GM19239 (cell line): Measurements from ENCODE around the gene VPS13D.

ENCODE experiments used
- DNase-seq: peaks from one replicate; pipeline ENCODE4 v3.0.0; 2011; ENCODE audit warnings: low spot score; ENCODE audit not compliant: insufficient read length
- FAIRE-seq: peaks from 2 replicates; lab custom pipeline; 2011; peaks lifted over from hg19 to GRCh38; lab: Jason Lieb, UNC

VPS13D gene

DNA sequence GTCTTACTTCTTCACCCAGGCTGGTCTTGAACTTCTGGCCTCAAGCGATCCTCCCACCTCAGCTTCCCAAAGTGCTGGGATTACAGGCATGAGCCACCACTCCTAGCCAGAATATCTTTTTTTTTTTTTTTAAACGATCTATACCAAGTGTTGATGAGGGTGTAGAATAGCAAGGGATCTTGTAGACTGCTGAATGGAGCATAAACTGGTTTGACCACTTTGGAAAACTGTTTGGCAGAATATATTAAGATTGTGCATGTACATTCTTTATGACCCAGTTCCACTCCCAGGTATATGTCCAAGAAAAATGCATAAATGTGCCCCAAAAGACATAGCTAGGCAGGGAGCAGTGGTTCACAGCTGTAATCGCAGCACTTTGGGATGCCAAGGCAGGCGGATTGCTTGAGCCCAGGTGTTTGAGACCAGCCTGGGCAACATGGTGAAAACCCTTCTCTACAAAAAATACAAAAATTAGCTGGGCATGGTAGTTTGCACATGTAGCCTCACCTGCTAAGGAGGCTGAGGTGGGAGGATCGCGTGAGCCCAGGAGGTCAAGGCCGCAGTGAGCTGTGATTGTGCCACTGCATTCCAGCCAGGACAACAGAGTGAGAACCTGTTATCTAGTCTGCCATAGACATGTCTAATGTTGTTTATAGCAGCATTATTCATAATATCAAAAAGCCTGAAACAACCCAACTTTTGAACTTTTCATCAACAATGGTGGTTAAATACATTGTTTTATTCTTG lies 184.0 kb downstream of the VPS13D start:
- FAIRE-seq (no peak), DNase-seq (no peak)

GRCh38 chr1:12414444-12415018 lies 184.7 kb downstream of the VPS13D start:
- DNase-seq: no peak

GRCh38 chr1:12415038-12415466 lies 185.2 kb downstream of the VPS13D start:
- no peak for DNase-seq
- no peak for FAIRE-seq

More at GRCh38 chr1:12414444-12415018, 184.7 kb downstream of the VPS13D start:
- FAIRE-seq: no peak

GRCh38 chr1:12416101-12416500 lies 186.3 kb downstream of the VPS13D start:
- FAIRE-seq: no peak
- no peak for DNase-seq

- FAIRE-seq (no peak), DNase-seq (no peak)
Measured at GRCh38 chr1:12416744-12417143, 186.9 kb downstream of the VPS13D start.

DNA sequence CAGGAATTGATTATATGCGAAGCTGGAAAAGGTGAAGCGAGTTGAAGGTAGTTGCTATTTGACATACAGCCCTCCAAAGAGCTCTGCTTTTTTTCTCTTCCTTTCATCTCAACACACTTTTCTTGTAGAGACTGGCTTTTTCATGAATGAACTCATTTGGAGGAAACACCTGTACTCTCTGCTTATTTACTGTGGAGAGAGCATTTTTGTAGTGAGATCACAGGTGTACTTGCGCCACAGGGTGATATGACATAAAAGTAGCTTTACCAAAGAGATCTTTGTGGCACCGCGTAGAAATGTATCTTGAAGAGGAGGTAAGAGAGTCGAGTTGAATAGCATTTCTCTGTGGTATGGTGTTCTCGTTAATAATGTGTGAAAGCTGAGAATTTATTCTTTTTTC lies 187.6 kb downstream of the VPS13D start:
- no peak for DNase-seq
- FAIRE-seq: no peak

- DNase-seq (no peak), FAIRE-seq (no peak)
Measured at GRCh38 chr1:12420171-12420570, 190.3 kb downstream of the VPS13D start.

- no peak for DNase-seq
- no peak for FAIRE-seq
Measured at GRCh38 chr1:12422488-12422887, 192.7 kb downstream of the VPS13D start.

DNA sequence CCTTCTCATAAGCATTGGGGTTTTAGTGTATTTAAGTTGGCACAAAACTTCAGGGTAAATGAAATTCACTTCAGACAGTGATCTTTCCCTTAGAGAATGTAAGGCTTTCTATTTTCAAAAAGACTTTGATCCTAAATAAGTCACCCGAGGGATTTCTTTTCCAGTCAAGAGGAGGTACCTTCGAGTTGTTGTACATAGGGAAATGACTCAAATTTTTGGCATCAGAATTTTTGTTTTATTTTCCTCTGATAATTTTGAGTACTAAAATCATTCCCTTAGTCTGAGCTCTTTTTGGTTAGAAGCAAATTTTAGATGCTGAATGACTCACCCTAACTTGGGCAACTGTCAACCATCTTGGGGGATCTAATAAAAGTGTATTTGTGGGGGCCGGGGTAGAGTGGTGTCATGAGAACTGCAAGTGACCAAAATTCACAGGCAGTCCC lies 194.3 kb downstream of the VPS13D start:
- FAIRE-seq (no peak), DNase-seq (no peak)

- DNase-seq: no peak
- no peak for FAIRE-seq
Measured at GRCh38 chr1:12424793-12425192, 195.0 kb downstream of the VPS13D start.

DNA sequence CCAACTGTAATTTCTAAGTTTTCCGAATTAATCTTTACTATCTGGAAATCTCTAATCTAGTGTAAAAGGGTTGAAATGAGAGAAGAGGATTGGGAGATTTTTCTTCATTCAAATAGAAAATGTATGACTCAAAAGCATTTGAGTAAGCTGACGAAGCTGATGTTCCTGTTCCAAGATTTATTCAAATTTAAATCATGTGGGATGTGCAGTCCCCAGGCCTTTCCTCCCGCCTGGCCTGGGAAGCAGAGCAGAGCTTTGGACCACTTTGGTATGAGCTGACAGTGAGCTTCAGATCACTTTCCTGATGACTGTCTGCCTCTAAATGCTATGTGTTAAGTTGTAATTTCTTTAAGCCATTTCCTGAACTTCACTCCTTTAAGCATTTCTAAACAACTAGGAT lies 196.2 kb downstream of the VPS13D start:
- FAIRE-seq (no peak), DNase-seq (no peak)

DNA sequence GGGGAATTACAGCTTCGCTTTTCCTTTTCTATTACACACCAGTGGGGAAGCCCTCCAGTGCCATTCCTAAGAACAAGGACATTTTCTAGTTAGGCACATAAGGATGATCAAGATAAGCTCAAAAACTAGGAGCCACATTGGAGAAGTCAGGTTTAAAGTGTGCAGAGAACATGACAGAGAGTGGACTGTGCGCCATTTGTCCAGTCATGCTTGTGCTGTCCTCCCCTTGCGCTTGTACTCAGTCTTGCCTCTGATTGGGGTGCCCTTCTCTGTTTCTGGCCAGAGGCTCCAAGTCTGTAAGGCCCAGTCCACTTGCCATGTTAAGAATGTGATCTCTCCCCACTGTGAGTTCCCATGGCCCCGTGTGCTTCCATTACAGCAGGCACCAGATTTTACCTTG lies 198.5 kb downstream of the VPS13D start:
- no peak for FAIRE-seq
- no peak for DNase-seq

DNA sequence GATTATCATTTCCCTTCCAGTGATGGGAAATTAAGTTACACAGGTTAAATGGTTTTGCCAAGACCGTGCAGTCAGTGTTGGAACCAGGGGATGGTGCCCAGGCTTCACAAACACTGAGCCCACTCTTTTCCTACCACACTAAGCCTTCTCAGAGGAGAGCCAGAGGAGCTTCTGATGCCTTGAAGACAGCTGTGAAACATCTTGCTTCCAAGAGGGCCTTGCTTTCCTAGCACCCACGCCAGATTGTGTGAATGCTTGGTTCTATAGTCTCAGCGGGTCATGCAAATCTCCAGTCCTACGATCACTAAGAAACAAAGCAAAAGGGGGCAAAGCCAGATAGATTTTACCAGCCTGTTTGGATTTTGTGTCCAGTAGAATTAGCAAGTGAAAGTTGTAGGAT lies 200.7 kb downstream of the VPS13D start:
- no peak for FAIRE-seq
- DNase-seq: no peak

GRCh38 chr1:12432897-12433296 lies 203.1 kb downstream of the VPS13D start:
- no peak for FAIRE-seq
- DNase-seq: no peak

- DNase-seq (no peak), FAIRE-seq (no peak)
Measured at GRCh38 chr1:12433323-12434053, 203.7 kb downstream of the VPS13D start.

GRCh38 chr1:12434174-12434573 lies 204.3 kb downstream of the VPS13D start:
- DNase-seq (peak; percentile 12), FAIRE-seq (peak; percentile 85)

GRCh38 chr1:12434686-12435085 lies 204.9 kb downstream of the VPS13D start:
- DNase-seq: no peak
- FAIRE-seq: no peak

DNA sequence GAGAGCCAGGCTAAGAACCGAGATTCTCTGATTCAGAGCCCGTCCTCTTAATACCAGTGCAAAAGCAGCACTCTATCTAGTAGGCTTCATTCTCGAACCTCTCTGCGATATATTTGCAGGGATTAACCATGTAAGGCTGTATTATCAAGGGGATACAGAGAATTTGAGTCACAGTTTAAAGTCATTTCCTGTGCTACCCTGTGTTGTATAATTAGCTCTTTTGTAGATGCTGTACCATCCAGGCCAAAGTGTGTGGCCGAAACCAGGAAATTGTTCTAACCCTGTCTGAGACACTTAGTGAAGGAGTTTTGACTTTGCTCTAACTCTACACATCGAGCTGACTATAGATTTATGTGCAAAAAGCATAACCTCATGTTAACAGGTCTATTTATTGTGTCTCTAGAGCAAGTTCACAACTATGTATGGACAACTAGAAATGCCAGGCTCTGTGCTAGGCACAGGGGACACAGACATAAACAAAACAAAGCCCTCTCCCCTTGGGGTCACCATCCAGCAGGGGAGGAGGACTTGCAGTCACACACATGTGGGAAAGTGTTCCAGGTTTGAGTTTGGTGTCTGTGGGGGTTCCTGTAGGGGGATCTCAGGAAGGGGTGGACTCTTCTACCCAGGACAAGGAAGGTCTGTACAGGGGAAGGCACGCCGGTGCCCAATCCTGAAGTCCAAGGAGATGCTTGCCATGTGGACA lies 206.0 kb downstream of the VPS13D start:
- DNase-seq (peak; percentile 28), FAIRE-seq (peak; percentile 94)

- FAIRE-seq (no peak), DNase-seq (no peak)
Measured at GRCh38 chr1:12436345-12436658, 206.5 kb downstream of the VPS13D start.

DNA sequence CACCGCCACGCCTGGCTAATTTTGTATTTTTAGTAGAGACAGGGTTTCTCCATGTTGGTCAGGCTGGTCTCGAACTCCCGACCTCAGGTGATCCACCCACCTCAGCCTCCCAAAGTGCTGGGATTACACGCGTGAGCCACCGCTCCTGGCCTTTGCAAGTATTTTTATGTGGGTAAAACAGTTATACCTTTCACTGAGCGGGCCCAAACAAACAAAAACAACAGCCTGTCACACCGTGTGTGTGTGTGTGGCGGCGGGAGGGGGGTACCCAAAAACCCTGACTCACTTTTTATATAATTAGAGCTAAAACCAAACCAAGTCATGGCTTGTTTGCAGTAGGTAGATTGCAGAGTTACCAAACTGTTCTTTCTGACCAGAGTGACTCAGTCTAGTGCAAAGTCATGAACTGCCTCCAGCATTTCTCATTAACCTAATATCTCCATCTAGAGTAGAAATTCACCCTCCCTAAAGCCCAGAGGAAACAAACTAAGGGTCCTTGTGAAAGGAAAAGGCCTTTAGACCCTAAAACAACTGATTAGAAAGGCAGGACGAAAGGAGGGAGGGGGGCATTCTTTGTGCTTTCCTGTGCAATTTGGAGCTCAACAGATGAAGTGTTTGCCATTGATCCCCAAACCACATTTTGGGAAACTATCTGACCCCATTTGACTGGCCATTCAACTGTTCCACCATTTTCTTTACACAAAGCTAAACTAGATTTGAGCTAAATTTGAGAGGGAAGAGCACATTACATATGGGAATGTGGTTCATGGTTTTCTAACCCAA lies 207.2 kb downstream of the VPS13D start:
- no peak for DNase-seq
- FAIRE-seq: no peak
